IMR-90 (cell line): ENCODE results near the gene SAYSD1. TPM values are rescaled to one million over a fixed set of nuclear protein-coding genes. Genes with fewer than 3 reads are reported as not detected.

Source experiments
- ATAC-seq: fragments of 200-7000 bp; cut with Tn5 transposase; 2 replicates; pipeline ENCODE4 v1.9.1; 2020; ENCODE audit warnings: low read depth, mild to moderate bottlenecking, moderate library complexity
- BruUV-seq: library from RNA; stranded (reverse); fragments of 400-500 nt; replicated peaks from 2 replicates; lab custom pipeline; 2021; lab: Mats Ljungman, UMichigan
- CTCF ChIA-PET: fragments of 300-600 bp; formaldehyde crosslinking; extraction: SDS; loops from one replicate; lab custom pipeline; 2021; ENCODE audit warnings: antibody characterized with exemption; lab: Yijun Ruan, JAX
- POLR2A ChIA-PET: fragments of 300-600 bp; sonication (Branson Sonifier 250); formaldehyde crosslinking; loops from one replicate; lab custom pipeline; 2022; ENCODE audit warnings: antibody characterized with exemption; ENCODE audit not compliant: unreplicated experiment; lab: Charles Lee
- DNase-seq: peaks from one replicate; pipeline ENCODE4 v3.0.0; 2013
- H2AFZ ChIP-seq: replicated peaks from 2 replicates; pipeline ENCODE3; 2013; ENCODE audit warnings: low read length, mild to moderate bottlenecking; ENCODE audit not compliant: poor library complexity
- H2AK5ac ChIP-seq: 2 replicates; pipeline ENCODE4 v1.6.1; 2013; ENCODE audit warnings: low read depth, low read length, inconsistent platforms
- H2AK9ac ChIP-seq: replicated peaks from 2 replicates; pipeline ENCODE3; 2013; ENCODE audit warnings: mild to moderate bottlenecking, low read depth, low read length, moderate library complexity; ENCODE audit not compliant: poor library complexity
- H2BK120ac ChIP-seq: 2 replicates; pipeline ENCODE4 v1.6.1; 2013; ENCODE audit warnings: low read depth, low read length, inconsistent platforms
- H2BK15ac ChIP-seq: 3 replicates; pipeline ENCODE4 v1.6.1; 2013; ENCODE audit warnings: low read depth, low read length, inconsistent platforms
- H2BK20ac ChIP-seq: 2 replicates; pipeline ENCODE4 v1.6.1; 2013; ENCODE audit warnings: low read depth, mild to moderate bottlenecking, inconsistent platforms, low read length, moderate library complexity
- H2BK5ac ChIP-seq: 2 replicates; pipeline ENCODE4 v1.6.1; 2013; ENCODE audit warnings: mild to moderate bottlenecking, low read depth, low read length, inconsistent platforms; ENCODE audit not compliant: poor library complexity, severe bottlenecking
- H3K14ac ChIP-seq: replicated peaks from 2 replicates; pipeline ENCODE4 v1.6.1; 2013; ENCODE audit warnings: low read depth, low read length, inconsistent platforms
- H3K18ac ChIP-seq: 2 replicates; pipeline ENCODE4 v1.6.1; 2013; ENCODE audit warnings: low read depth, low read length, control low read depth
- H3K23ac ChIP-seq: 2 replicates; pipeline ENCODE4 v1.6.1; 2013; ENCODE audit warnings: low read depth, low read length, inconsistent platforms
- H3K27ac ChIP-seq: 2 replicates; pipeline ENCODE4 v1.5.1; 2013; ENCODE audit warnings: mild to moderate bottlenecking, control low read depth, low read length; ENCODE audit not compliant: insufficient read depth
- H3K27me3 ChIP-seq: 2 replicates; pipeline ENCODE4 v1.6.1; 2013; ENCODE audit warnings: low read length; ENCODE audit not compliant: control insufficient read depth, insufficient read depth
- H3K36me3 ChIP-seq: 2 replicates; pipeline ENCODE4 v1.6.1; 2013; ENCODE audit warnings: low read length, mixed read lengths; ENCODE audit not compliant: control insufficient read depth, insufficient read depth
- H3K4ac ChIP-seq: 2 replicates; pipeline ENCODE4 v1.6.1; 2013; ENCODE audit warnings: low read depth, low read length, inconsistent platforms
- H3K4me1 ChIP-seq: 2 replicates; pipeline ENCODE4 v1.6.1; 2013; ENCODE audit warnings: low read length, mixed read lengths; ENCODE audit not compliant: control insufficient read depth, insufficient read depth
- H3K4me2 ChIP-seq: 2 replicates; pipeline ENCODE4 v1.6.1; 2013; ENCODE audit warnings: low read depth, mild to moderate bottlenecking, control low read depth, low read length, moderate library complexity
- H3K4me3 ChIP-seq: 2 replicates; pipeline ENCODE4 v1.5.1; 2013; ENCODE audit warnings: low read depth, mild to moderate bottlenecking, control low read depth, low read length, moderate library complexity; ENCODE audit not compliant: insufficient read depth
- H3K56ac ChIP-seq: 2 replicates; pipeline ENCODE4 v1.6.1; 2013; ENCODE audit warnings: low read length, inconsistent platforms; ENCODE audit not compliant: insufficient read depth; ENCODE audit errors: extremely low read depth
- H3K79me1 ChIP-seq, 2 experiments: 2 replicates each; pipeline ENCODE4 v1.6.1; 2013; ENCODE audit warnings: low read length in 2 of 2, inconsistent platforms in 1 of 2, low read depth in 1 of 2
- H3K9ac ChIP-seq: 2 replicates; pipeline ENCODE4 v1.6.1; 2013; ENCODE audit warnings: low read depth, low read length, control low read depth
- H3K9me1 ChIP-seq: 2 replicates; pipeline ENCODE4 v1.6.1; 2013; ENCODE audit warnings: low read length, inconsistent platforms; ENCODE audit not compliant: insufficient read depth
- H3K9me3 ChIP-seq: 2 replicates; pipeline ENCODE4 v1.6.1; 2013; ENCODE audit warnings: low read length; ENCODE audit not compliant: control insufficient read depth, insufficient read depth
- H4K20me1 ChIP-seq: 2 replicates; pipeline ENCODE4 v1.6.1; 2013; ENCODE audit warnings: low read length, inconsistent platforms; ENCODE audit not compliant: insufficient read depth
- H4K5ac ChIP-seq: 2 replicates; pipeline ENCODE4 v1.6.1; 2013; ENCODE audit warnings: mild to moderate bottlenecking, low read depth, low read length, control low read depth
- H4K8ac ChIP-seq, 2 experiments: 2 replicates each; pipeline ENCODE4 v1.6.1; 2013; ENCODE audit warnings: low read depth in 2 of 2, low read length in 2 of 2, control low read depth in 1 of 2, inconsistent platforms in 1 of 2
- H4K91ac ChIP-seq: 2 replicates; pipeline ENCODE4 v1.6.1; 2013; ENCODE audit warnings: low read depth, low read length, inconsistent platforms; ENCODE audit not compliant: insufficient read depth
- CEBPB ChIP-seq: IDR thresholded peaks from 2 replicates; pipeline ENCODE4 v1.6.1; 2012; ENCODE audit warnings: low read depth, low read length, improper control_type of control experiment
- CTCF ChIP-seq: conservative IDR thresholded peaks from 2 replicates; pipeline ENCODE4 v1.5.1; 2012; ENCODE audit warnings: mild to moderate bottlenecking, low read depth, low read length, improper control_type of control experiment
- MXI1 ChIP-seq: IDR thresholded peaks from 2 replicates; pipeline ENCODE4 v1.6.1; 2012; ENCODE audit warnings: low read depth, mild to moderate bottlenecking, low read length, moderate library complexity, borderline replicate concordance
- POLR2A ChIP-seq: IDR thresholded peaks from 2 replicates; pipeline ENCODE4 v1.6.1; 2012; ENCODE audit warnings: mild to moderate bottlenecking, low read depth, low read length
- RAD21 ChIP-seq: IDR thresholded peaks from 2 replicates; pipeline ENCODE4 v1.6.1; 2012; ENCODE audit warnings: low read length, improper control_type of control experiment
- RFX5 ChIP-seq: IDR thresholded peaks from 2 replicates; pipeline ENCODE4 v1.8.0; 2012; ENCODE audit warnings: low read depth, mild to moderate bottlenecking, low read length, moderate library complexity
- USF2 ChIP-seq: fragments of 150-350 bp; IDR thresholded peaks from 2 replicates; pipeline ENCODE4 v1.6.1; 2017; ENCODE audit warnings: mild to moderate bottlenecking, antibody characterized with exemption, low read length, low read depth
- WGBS, 2 experiments: methylation state at CpG; one replicate each; pipeline versions ENCODE4 v1.1.5 to v1.1.7; 2013; ENCODE audit warnings: missing lambda C conversion rate in 2 of 2; ENCODE audit not compliant: insufficient read length in 1 of 2; ENCODE audit errors: extremely low coverage in 2 of 2; 5-methylcytosine and 5-hydroxymethylcytosine counted together
- dilution Hi-C: fragments of 300-500 bp; cut with HindIII; formaldehyde crosslinking; loops from one replicate; pipeline ENCODE4 v1.14.3; 2018; ENCODE audit warnings: low sequenced_read_pairs; ENCODE audit not compliant: unreplicated experiment
- in situ Hi-C: fragments of 300-500 bp; cut with MboI; formaldehyde crosslinking; loops from 3 replicates; pipeline ENCODE4 v1.14.3; 2019; ENCODE audit warnings: low sequenced_read_pairs, inconsistent platforms, mixed read lengths
- intact Hi-C: fragments of 100-400 bp; cut with micrococcal nuclease; formaldehyde crosslinking; loops from 2 replicates; pipeline ENCODE4 v1.10.0; 2022
- polyA plus RNA-seq, 3 experiments: library from polyadenylated mRNA; depleted of rRNA; stranded (reverse); fragments of >200 nt; gene quantifications; 2 replicates each; pipeline ENCODE4 v1.2.3, GENCODE V29; 2012; ENCODE audit warnings: low replicate concordance in 1 of 3
- total RNA-seq: library from RNA; depleted of rRNA; stranded (reverse); fragments of >200 nt; gene quantifications from 2 replicates; pipeline ENCODE4 v1.2.3, GENCODE V29; 2012

The SAYSD1 gene
- total and polyA plus RNA-seq, 2 of the 4 experiments (the other 2 are of a cell fraction): 5.7 to 5.9 TPM

GRCh38 chr6:39055661-39056060, 59.3 kb downstream of the SAYSD1 start:
- intact Hi-C loops (no loop called here), dilution Hi-C loops (no loop called here), in situ Hi-C loops (no loop called here)
- H4K5ac ChIP-seq: no peak overlapping the region
- no peak overlapping the region for H3K4ac ChIP-seq
- H2BK5ac ChIP-seq: no peak overlapping the region
- no TSS peak for BruUV-seq
- H3K56ac ChIP-seq: no peak overlapping the region
- H3K79me1 ChIP-seq: no peaks in the 10 kb centered on the region
- peaks cover 10% of the 10 kb centered on the region for H3K27me3 ChIP-seq
- TF ChIP-seq POLR2A (no peak), RAD21 (no peak), USF2 (no peak), RFX5 (no peak), CTCF (no peak), CEBPB (no peak), MXI1 (no peak)
- H3K4me1 ChIP-seq: no peaks in the 10 kb centered on the region
- no peak overlapping the region for H2BK15ac ChIP-seq
- DNase-seq (no peak), ATAC-seq (no peak)
- no peak overlapping the region for H3K27ac ChIP-seq
- no peak overlapping the region for H2AFZ ChIP-seq
- no peak overlapping the region for H2BK20ac ChIP-seq
- ChIA-PET CTCF (interaction anchor here (1.0 kb wide), 1 partner anchor 47 kb away, joined by 3 read pairs; no protein-coding TSS in a partner anchor), POLR2A (no interaction called here)
- H4K8ac ChIP-seq: no peak overlapping the region
- H4K20me1 ChIP-seq: no peaks in the 10 kb centered on the region
- no peak overlapping the region for H3K9ac ChIP-seq
- no peak overlapping the region for H3K23ac ChIP-seq
- H3K36me3 ChIP-seq: no peaks in the 10 kb centered on the region
- no peak overlapping the region for H2BK120ac ChIP-seq
- H2AK9ac ChIP-seq: no peak overlapping the region
- no peak overlapping the region for H3K4me2 ChIP-seq
- H3K18ac ChIP-seq: no peak overlapping the region
- H3K14ac ChIP-seq: no peak overlapping the region
- H3K9me1 ChIP-seq: no peaks in the 10 kb centered on the region
- H3K9me3 ChIP-seq: no peaks in the 10 kb centered on the region
- H4K91ac ChIP-seq: no peak overlapping the region
- no peak overlapping the region for H2AK5ac ChIP-seq
- WGBS, 2 experiments: no CpG with 5 or more reads among the region's 7 CpGs
- H3K4me3 ChIP-seq: no peak overlapping the region
